Nephron progenitor cell (in vitro differentiated cells): ENCODE measurements around the gene TUBB.

Source experiments
- DNase-seq: peaks from one replicate; pipeline ENCODE4 v3.0.0; 2021
- H3K27ac Mint-ChIP-seq: 2 replicates; pipeline ENCODE4 v1.8.0; 2021; ENCODE audit warnings: mild to moderate bottlenecking, moderate library complexity, mixed read lengths
- H3K27me3 Mint-ChIP-seq: 2 replicates; pipeline ENCODE4 v1.8.0; 2021; ENCODE audit warnings: mild to moderate bottlenecking, low read depth, mixed read lengths; ENCODE audit not compliant: poor library complexity
- H3K36me3 Mint-ChIP-seq: 2 replicates; pipeline ENCODE4 v1.8.0; 2021; ENCODE audit warnings: low read depth, mixed read lengths
- H3K4me1 Mint-ChIP-seq: 2 replicates; pipeline ENCODE4 v1.8.0; 2021; ENCODE audit warnings: mixed read lengths
- H3K4me3 Mint-ChIP-seq: 2 replicates; pipeline ENCODE4 v1.8.0; 2021; ENCODE audit warnings: mild to moderate bottlenecking, moderate library complexity, mixed read lengths
- H3K9me3 Mint-ChIP-seq: 2 replicates; pipeline ENCODE4 v1.8.0; 2021; ENCODE audit warnings: mild to moderate bottlenecking, moderate library complexity, mixed read lengths
- TF ChIP-seq, protein P1 (sequence below): fragments of 200-600 bp; sonication (generic); IDR thresholded peaks from 2 replicates; pipeline ENCODE4 v1.5.0; 2021; ENCODE audit warnings: antibody characterized with exemption

The TUBB gene

DNA sequence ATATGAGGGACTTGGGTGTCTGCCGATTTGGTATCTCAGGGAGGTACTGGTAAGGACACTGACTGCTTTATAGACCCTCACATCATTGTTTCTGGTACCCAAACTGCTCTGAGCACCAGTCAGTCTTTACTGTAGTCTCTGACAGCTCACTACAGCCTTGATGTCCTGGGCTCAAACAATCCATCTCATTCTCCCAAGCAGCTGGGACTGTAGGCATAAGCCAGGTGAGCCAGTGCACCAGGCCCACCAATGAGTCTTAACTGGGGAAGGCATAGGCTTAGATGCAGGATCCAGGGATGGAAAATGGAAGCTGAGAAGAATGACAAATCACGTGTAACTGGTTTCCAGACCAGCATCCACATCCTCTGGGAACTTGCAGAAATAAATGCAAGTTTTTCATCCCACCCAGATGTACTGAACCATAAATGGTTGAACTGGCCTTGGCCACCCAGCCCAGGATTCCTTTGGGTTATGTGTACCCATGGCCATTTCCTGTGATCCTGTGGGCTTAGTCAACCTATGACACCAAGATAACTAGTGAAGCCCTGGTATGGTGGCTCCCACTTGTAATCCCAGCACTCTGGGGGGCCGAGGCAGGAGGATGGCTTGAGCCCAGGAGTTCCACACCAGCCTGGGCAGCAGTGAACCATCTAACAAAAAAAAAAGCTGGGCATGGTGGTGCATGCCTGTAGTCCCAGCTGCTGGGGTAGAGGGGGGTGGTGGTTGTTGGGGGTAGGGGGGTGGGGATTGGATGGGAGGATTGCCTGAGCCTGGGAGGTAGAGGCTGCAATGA is 5.8 kb downstream of the TUBB start:
- DNase-seq, result no peak
- peaks cover 3% of the 10 kb centered on the region for H3K27me3 Mint-ChIP-seq
- TF ChIP-seq, protein P1, sequence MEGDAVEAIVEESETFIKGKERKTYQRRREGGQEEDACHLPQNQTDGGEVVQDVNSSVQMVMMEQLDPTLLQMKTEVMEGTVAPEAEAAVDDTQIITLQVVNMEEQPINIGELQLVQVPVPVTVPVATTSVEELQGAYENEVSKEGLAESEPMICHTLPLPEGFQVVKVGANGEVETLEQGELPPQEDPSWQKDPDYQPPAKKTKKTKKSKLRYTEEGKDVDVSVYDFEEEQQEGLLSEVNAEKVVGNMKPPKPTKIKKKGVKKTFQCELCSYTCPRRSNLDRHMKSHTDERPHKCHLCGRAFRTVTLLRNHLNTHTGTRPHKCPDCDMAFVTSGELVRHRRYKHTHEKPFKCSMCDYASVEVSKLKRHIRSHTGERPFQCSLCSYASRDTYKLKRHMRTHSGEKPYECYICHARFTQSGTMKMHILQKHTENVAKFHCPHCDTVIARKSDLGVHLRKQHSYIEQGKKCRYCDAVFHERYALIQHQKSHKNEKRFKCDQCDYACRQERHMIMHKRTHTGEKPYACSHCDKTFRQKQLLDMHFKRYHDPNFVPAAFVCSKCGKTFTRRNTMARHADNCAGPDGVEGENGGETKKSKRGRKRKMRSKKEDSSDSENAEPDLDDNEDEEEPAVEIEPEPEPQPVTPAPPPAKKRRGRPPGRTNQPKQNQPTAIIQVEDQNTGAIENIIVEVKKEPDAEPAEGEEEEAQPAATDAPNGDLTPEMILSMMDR, result no peak
- peaks cover 36% of the 10 kb centered on the region for H3K4me1 Mint-ChIP-seq
- no peak overlapping the region for H3K4me3 Mint-ChIP-seq
- no peaks in the 10 kb centered on the region for H3K9me3 Mint-ChIP-seq
- H3K36me3 Mint-ChIP-seq, result peaks cover 52% of the 10 kb centered on the region
- peak overlapping the region; percentile 90 for H3K27ac Mint-ChIP-seq

- no peaks in the 10 kb centered on the region for H3K9me3 Mint-ChIP-seq
- no peak for DNase-seq
Observed at GRCh38 chr6:30726506-30727413, 6.6 kb downstream of the TUBB start.

DNA sequence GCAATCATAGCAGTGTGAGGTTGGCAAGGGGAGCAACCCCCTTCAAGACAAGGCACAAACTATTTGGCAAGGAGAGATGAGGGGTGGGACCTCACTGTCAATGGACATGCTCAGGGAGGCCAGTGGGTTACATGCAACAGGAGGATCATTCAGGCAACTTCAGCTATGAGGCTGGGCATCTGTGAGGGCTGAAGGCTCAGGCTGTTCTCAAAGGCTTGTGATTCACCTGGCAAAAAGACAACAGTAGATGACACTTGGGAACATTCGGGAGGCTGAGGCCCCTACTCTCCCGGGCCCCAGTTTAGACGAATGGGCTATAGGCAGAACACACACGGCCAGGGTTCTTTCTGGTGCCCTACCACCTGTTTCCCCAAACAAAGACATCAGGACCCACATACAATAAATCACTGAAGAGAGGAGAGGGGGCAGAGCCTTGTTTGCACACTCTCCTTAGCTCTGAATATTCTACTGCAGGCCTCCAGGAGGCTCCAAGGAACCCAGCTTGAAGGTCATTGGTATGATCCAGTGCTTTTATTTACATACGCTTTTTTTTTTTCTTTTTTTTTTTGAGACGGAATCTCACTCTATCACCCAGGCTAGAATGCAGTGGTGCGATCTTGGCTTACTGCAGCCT is 7.9 kb downstream of the TUBB start:
- no peak overlapping the region for H3K4me3 Mint-ChIP-seq
- no peaks in the 10 kb centered on the region for H3K9me3 Mint-ChIP-seq
- no peaks in the 10 kb centered on the region for H3K27me3 Mint-ChIP-seq
- H3K36me3 Mint-ChIP-seq, result peaks cover 42% of the 10 kb centered on the region
- peaks cover 30% of the 10 kb centered on the region for H3K4me1 Mint-ChIP-seq
- H3K27ac Mint-ChIP-seq, result peak overlapping the region; percentile 88
- DNase-seq, result no peak
- TF ChIP-seq, protein P1, result no peak

More at GRCh38 chr6:30726506-30727413, 6.6 kb downstream of the TUBB start:
- Mint-ChIP-seq H3K27ac (peak overlapping the region; percentile 78), H3K4me1 (peaks cover 38% of the 10 kb centered on the region), H3K36me3 (peaks cover 45% of the 10 kb centered on the region), H3K27me3 (peaks cover 3% of the 10 kb centered on the region), H3K4me3 (no peak overlapping the region)
- TF ChIP-seq, protein P1, result no peak

DNA sequence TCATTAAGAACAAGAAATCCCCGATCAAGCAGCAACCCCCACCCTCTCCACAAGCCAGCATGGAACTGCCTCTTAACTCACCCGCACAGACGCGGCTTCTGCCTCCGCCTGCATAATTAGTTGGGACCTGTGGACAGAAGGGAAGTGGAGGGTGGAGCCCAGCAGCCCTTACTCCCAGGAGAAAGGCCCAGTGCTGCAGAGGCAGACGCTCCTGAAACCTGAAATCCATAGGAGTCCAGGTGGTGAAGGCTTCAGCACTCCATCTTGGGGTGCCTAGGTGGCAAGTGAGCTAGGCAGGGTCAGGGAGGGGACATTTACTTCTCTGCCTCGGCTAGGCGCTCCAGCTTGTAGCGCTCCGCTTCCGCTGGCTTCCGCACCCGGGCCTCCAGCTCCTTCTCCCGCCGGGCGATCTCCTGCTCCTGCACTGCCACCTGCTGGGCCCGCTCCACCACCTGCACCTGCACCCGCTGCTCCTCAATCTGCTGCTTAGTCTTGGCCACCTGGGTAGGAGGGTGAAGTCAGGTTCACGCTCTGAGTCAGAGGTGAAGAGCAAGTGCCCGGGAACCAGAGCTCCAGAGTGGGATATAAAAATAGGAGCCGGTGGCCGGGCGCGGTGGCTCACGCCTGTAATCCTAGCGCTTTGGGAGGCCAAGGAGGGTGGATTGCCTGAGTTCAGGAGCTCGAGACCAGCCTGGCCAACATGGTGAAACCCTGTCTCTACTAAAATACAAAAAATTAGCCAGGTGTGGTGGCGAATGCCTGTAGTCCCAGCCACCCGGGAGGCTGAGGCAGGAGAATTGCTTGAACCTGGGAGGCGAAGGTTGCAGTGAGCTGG is 10.7 kb downstream of the TUBB start:
- H3K9me3 Mint-ChIP-seq, result no peaks in the 10 kb centered on the region
- H3K36me3 Mint-ChIP-seq, result peaks cover 33% of the 10 kb centered on the region
- H3K27ac Mint-ChIP-seq, result no peak overlapping the region
- H3K4me3 Mint-ChIP-seq, result no peak overlapping the region
- peaks cover 6% of the 10 kb centered on the region for H3K4me1 Mint-ChIP-seq
- H3K27me3 Mint-ChIP-seq, result no peaks in the 10 kb centered on the region
- TF ChIP-seq, protein P1, result peak; percentile 55
- DNase-seq, result peak; percentile 80

DNA sequence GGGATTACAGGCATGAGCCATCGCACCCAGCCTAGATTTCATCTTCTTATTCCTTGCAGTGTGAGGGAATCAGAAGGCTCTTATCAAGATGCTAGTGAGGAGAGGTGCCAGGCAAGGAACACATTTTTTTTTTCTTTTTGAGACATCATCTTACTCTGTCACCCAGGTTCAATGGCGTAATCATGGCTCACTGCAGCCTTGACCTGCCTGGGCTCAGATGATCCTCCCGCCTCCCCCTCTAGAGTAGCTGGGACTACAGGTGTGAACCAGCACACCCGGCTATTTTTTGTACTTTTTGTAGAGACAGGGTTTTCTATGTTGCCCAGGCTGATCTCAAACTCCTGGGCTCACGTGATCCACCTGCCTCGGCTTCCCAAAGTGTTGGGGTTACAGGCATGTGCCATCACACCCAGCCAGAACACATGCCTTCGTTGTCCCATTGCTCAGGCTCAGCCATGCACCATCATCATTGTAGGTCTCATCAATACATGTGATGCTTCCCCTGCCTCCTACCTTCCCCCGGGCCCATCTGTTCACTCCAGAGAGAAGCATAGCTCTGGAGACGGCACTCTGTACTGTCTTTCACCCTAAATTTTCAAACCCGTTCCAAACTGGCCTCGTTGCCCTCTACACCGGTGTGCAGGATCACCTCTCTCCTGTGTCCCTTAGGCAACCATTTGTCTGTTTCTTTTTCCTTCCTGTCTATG is 12.2 kb downstream of the TUBB start:
- Mint-ChIP-seq H3K36me3 (peaks cover 47% of the 10 kb centered on the region), H3K9me3 (no peaks in the 10 kb centered on the region), H3K27me3 (peaks cover 3% of the 10 kb centered on the region), H3K27ac (no peak overlapping the region), H3K4me3 (no peak overlapping the region), H3K4me1 (peaks cover 12% of the 10 kb centered on the region)
- TF ChIP-seq, protein P1, result no peak
- DNase-seq, result no peak
